ENCODE measurements around the gene GRK5. TPM values are rescaled to one million over a fixed set of nuclear protein-coding genes. Genes with fewer than 3 reads are reported as not detected.

Gene GRK5
- total RNA-seq, 2 donors from 2014 or later, result 4.8 to 10.6 TPM

- Histone ChIP-seq H3K36me3 (no peaks in the 10 kb centered on the region), H3K4me3 (no peak overlapping the region), H3K27ac (no peak overlapping the region), H3K27me3 (replicated peaks; ENCODE audit: insufficient read depth) (no peaks in the 10 kb centered on the region), H3K4me1 (replicated peaks) (no peaks in the 10 kb centered on the region), H3K9me3 (no peaks in the 10 kb centered on the region)
- DNase-seq (ENCODE audit: low spot score), result no peak
- WGBS, result 80% methylated on average over 18 of the region's 21 CpGs
- intact Hi-C loops (cut with DNase I), result loop anchor here (5.0 kb wide), 1 partner anchor 46 kb away; no protein-coding TSS in a partner anchor
- TF ChIP-seq POLR2AphosphoS5 (IDR thresholded peaks at IDR 0.05), result no peak
- TF ChIP-seq POLR2A (IDR thresholded peaks at IDR 0.05), result no peak
- TF ChIP-seq CTCF (IDR thresholded peaks at IDR 0.05), result no peak
Measured at GRCh38 chr10:119446441-119447277, 239.3 kb downstream of the GRK5 start.

- intact Hi-C loops (cut with DNase I), result loop anchor here (5.0 kb wide), 1 partner anchor 45 kb away; no protein-coding TSS in a partner anchor
- Histone ChIP-seq H3K27ac (no peak overlapping the region), H3K4me3 (no peak overlapping the region), H3K36me3 (no peaks in the 10 kb centered on the region), H3K4me1 (replicated peaks) (no peaks in the 10 kb centered on the region), H3K9me3 (no peaks in the 10 kb centered on the region), H3K27me3 (replicated peaks; ENCODE audit: insufficient read depth) (no peaks in the 10 kb centered on the region)
- DNase-seq (ENCODE audit: low spot score), result no peak
- no peak for TF ChIP-seq CTCF (IDR thresholded peaks at IDR 0.05)
- TF ChIP-seq POLR2AphosphoS5 (IDR thresholded peaks at IDR 0.05), result no peak
- WGBS, result 74% methylated on average over 7 of the region's 7 CpGs
Measured at GRCh38 chr10:119447421-119447820, 240.1 kb downstream of the GRK5 start.

DNA sequence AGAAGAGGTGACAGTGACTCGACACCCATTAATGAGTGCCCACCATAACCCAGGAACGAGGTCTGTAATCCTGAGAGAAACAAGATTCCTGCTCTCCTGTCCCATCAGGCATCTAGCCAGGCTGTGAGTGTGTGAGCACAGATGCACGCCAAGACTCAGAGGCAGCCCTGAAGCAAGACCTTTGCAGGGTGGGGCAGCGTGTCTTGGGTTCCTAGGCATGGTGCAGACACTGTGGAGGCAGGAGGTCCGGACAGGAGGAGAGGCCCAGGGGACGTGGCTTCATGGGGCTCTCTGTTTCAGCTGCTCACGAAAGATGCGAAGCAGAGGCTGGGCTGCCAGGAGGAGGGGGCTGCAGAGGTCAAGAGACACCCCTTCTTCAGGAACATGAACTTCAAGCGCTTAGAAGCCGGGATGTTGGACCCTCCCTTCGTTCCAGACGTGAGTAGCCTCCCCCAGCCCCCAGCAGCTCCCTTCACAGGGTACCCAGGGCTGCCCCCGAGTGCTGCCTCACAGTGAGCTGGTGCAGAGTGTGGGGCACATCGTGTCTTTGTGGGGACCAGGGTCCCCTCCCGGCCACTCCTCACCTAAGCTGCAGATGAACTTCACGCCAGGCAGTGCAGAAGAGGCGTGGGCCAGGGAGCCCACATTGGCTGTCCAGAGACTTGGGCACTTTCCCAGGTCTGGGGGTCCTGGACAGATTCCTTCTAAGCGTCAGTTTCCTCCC, 240.6 kb downstream of the GRK5 start:
- intact Hi-C loops (cut with DNase I), result loop anchor here (5.0 kb wide), 1 partner anchor 44 kb away; no protein-coding TSS in a partner anchor
- Histone ChIP-seq H3K27me3 (replicated peaks; ENCODE audit: insufficient read depth) (no peaks in the 10 kb centered on the region), H3K4me1 (replicated peaks) (no peaks in the 10 kb centered on the region), H3K4me3 (no peak overlapping the region), H3K36me3 (no peaks in the 10 kb centered on the region), H3K9me3 (no peaks in the 10 kb centered on the region), H3K27ac (no peak overlapping the region)
- 90% methylated on average over 18 of the region's 18 CpGs for WGBS
- TF ChIP-seq POLR2A (IDR thresholded peaks at IDR 0.05) (no peak), POLR2AphosphoS5 (IDR thresholded peaks at IDR 0.05) (no peak), CTCF (IDR thresholded peaks at IDR 0.05) (no peak)
- DNase-seq (ENCODE audit: low spot score), result no peak

DNA sequence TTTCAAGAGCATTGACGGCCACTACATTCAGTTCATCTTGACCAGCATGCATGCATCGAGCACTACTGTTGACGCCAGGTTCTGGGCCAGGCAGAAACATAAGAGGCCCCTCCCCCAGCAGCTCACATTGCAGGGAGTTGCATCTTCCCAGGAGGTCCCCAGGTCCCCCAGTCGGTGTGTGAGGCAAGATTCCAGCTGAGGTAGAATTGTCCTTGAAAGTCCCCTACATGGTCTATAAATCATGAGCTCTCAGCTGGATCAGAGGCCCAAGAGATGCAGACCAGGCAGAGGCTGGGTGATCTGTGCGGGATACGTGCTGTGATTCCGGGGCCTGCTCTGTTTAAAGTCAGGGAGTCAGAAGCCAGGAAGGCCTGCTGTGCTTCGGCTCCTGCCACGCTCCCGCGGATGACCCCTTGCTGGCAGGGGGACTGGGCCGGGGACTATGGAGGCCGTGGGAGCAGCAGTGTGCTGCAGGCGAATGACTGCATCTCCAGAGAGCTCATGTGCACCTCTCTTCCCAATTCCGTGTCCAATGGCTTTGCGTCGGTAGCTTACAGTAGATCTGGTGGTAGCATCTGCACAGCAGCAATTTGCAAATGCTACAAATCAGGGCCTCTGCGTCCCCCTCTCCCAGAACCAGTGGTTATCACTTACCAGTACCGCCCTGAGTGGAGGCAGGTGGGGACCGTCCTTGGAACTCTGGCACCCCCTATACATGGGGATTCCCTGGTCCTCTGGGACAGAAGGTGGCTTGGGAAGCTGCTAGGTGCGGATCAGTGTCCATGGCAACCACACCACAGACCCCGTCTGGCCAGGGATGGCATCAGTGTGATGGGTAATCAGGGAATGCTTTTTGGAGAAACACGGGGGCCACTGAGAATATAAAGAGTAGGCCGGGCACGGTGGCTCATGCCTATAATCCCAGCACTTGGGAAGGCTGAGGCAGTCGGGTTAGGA, 241.5 kb downstream of the GRK5 start:
- H3K27me3 ChIP-seq (replicated peaks; ENCODE audit: insufficient read depth), result no peaks in the 10 kb centered on the region
- H3K27ac ChIP-seq, result no peak overlapping the region
- H3K4me3 ChIP-seq, result no peak overlapping the region
- no peak for TF ChIP-seq POLR2AphosphoS5 (IDR thresholded peaks at IDR 0.05)
- TF ChIP-seq POLR2A (IDR thresholded peaks at IDR 0.05), result no peak
- no peak for TF ChIP-seq CTCF (IDR thresholded peaks at IDR 0.05)
- intact Hi-C loops (cut with DNase I), result loop anchor here (5.0 kb wide), 1 partner anchor 43 kb away; no protein-coding TSS in a partner anchor
- no peak for DNase-seq (ENCODE audit: low spot score)
- H3K36me3 ChIP-seq, result no peaks in the 10 kb centered on the region
- no peaks in the 10 kb centered on the region for H3K4me1 ChIP-seq (replicated peaks)
- 85% methylated on average over 26 of the region's 26 CpGs for WGBS
- H3K9me3 ChIP-seq, result no peaks in the 10 kb centered on the region

All from prostate gland (tissue), 2 donors.